HFF-Myc (cell line): ENCODE measurements around the gene AASDH.
A peak's percentile ranks its signal among the peaks of the same experiment; 100 is the strongest.

ENCODE experiments used
- DNase-seq: peaks from one replicate; pipeline ENCODE4 v3.0.0-alpha.2; 2011; ENCODE audit warnings: low read depth; ENCODE audit errors: extremely low read depth
- H3K4me3 ChIP-seq: replicated peaks from 2 replicates; pipeline ENCODE4 v1.5.1; 2011; ENCODE audit warnings: low read depth, mild to moderate bottlenecking, control low read depth, low read length
- CTCF ChIP-seq: IDR thresholded peaks from 2 replicates; pipeline ENCODE4 v1.5.1; 2012; ENCODE audit warnings: mild to moderate bottlenecking, low read depth, low read length, control low read depth; ENCODE audit errors: missing control alignments

Gene AASDH

GRCh38 chr4:56391270-56391669 is 4.0 kb upstream of the AASDH start:
- DNase-seq = no peak
- no peak for TF ChIP-seq CTCF
- H3K4me3 ChIP-seq = no peak overlapping the region

GRCh38 chr4:56389558-56389957 is 2.3 kb upstream of the AASDH start:
- DNase-seq = no peak
- no peak overlapping the region for H3K4me3 ChIP-seq
- no peak for TF ChIP-seq CTCF

GRCh38 chr4:56388306-56388705 is 1.0 kb upstream of the AASDH start:
- no peak for DNase-seq
- peak overlapping the region; percentile 73 for H3K4me3 ChIP-seq
- TF ChIP-seq CTCF = no peak

GRCh38 chr4:56386091-56386490 is 1.2 kb downstream of the AASDH start:
- DNase-seq = no peak
- H3K4me3 ChIP-seq = peak overlapping the region; percentile 73
- no peak for TF ChIP-seq CTCF

- no peak for TF ChIP-seq CTCF
- DNase-seq = no peak
- no peak overlapping the region for H3K4me3 ChIP-seq
Measured at GRCh38 chr4:56375458-56375857, 11.8 kb downstream of the AASDH start.

- no peak for DNase-seq
- no peak for TF ChIP-seq CTCF
- no peak overlapping the region for H3K4me3 ChIP-seq
Measured at GRCh38 chr4:56374956-56375355, 12.3 kb downstream of the AASDH start.

GRCh38 chr4:56372774-56373173 is 14.5 kb downstream of the AASDH start:
- no peak for DNase-seq
- no peak overlapping the region for H3K4me3 ChIP-seq
- TF ChIP-seq CTCF = no peak
